HEK293T (cell line): ENCODE measurements around the gene EPHB3.

Source experiments
- CTCF ChIA-PET: fragments of 350-600 bp; formaldehyde crosslinking; extraction: SDS; loops from one replicate; lab custom pipeline; 2021; ENCODE audit warnings: antibody characterized with exemption, inconsistent platforms; lab: Yijun Ruan, JAX
- POLR2A ChIA-PET: fragments of 350-600 bp; formaldehyde crosslinking; extraction: SDS; loops from one replicate; lab custom pipeline; 2020; ENCODE audit warnings: antibody characterized with exemption, inconsistent platforms; lab: Yijun Ruan, JAX
- DNase-seq: peaks from one replicate; pipeline ENCODE4 v3.0.0; 2012; ENCODE audit warnings: mixed read lengths; ENCODE audit errors: extremely low spot score
- ARNT ChIP-seq: fragments of 450-650 bp; IDR thresholded peaks from 2 replicates; pipeline ENCODE4 v1.6.1; 2017; ENCODE audit warnings: mild to moderate bottlenecking
- BHLHE40 ChIP-seq: fragments of 450-650 bp; IDR thresholded peaks from 2 replicates; pipeline ENCODE4 v1.6.1; 2016; ENCODE audit warnings: mild to moderate bottlenecking, moderate library complexity, borderline replicate concordance
- CTBP1 ChIP-seq: fragments of 450-650 bp; IDR thresholded peaks from 2 replicates; pipeline ENCODE4 v1.6.1; 2016; ENCODE audit warnings: borderline replicate concordance
- ELF4 ChIP-seq: fragments of 450-650 bp; IDR thresholded peaks from 2 replicates; pipeline ENCODE4 v1.6.1; 2017; ENCODE audit warnings: antibody characterized with exemption
- FOXA1 ChIP-seq: fragments of 450-650 bp; IDR thresholded peaks from 2 replicates; pipeline ENCODE4 v1.6.1; 2016; ENCODE audit warnings: mild to moderate bottlenecking
- FOXK2 ChIP-seq: fragments of 450-650 bp; IDR thresholded peaks from 2 replicates; pipeline ENCODE4 v1.6.1; 2016; ENCODE audit warnings: mild to moderate bottlenecking
- FOXM1 ChIP-seq: fragments of 450-650 bp; IDR thresholded peaks from 2 replicates; pipeline ENCODE4 v1.6.1; 2017; ENCODE audit warnings: mild to moderate bottlenecking, borderline replicate concordance
- HDGF ChIP-seq: fragments of 450-650 bp; IDR thresholded peaks from 2 replicates; pipeline ENCODE4 v1.6.1; 2017; ENCODE audit warnings: antibody characterized with exemption, borderline replicate concordance
- L3MBTL2 ChIP-seq: fragments of 450-650 bp; conservative IDR thresholded peaks from 2 replicates; pipeline ENCODE4 v1.6.1; 2016; ENCODE audit warnings: mild to moderate bottlenecking
- LEF1 ChIP-seq: fragments of 450-650 bp; IDR thresholded peaks from 2 replicates; pipeline ENCODE4 v1.6.1; 2017; ENCODE audit warnings: mild to moderate bottlenecking, borderline replicate concordance
- NFRKB ChIP-seq: fragments of 450-650 bp; IDR thresholded peaks from 2 replicates; pipeline ENCODE4 v1.6.1; 2016; ENCODE audit warnings: mild to moderate bottlenecking, moderate library complexity
- PKNOX1 ChIP-seq: fragments of 450-650 bp; IDR thresholded peaks from 2 replicates; pipeline ENCODE4 v1.6.1; 2016
- SP1 ChIP-seq: fragments of 450-650 bp; IDR thresholded peaks from 2 replicates; pipeline ENCODE4 v1.6.1; 2017
- SUZ12 ChIP-seq: fragments of 450-650 bp; IDR thresholded peaks from 2 replicates; pipeline ENCODE4 v1.6.1; 2016; ENCODE audit warnings: mild to moderate bottlenecking
- TARDBP ChIP-seq: fragments of 450-650 bp; IDR thresholded peaks from 2 replicates; pipeline ENCODE4 v1.6.1; 2016
- ZNF384 ChIP-seq: fragments of 450-650 bp; IDR thresholded peaks from 2 replicates; pipeline ENCODE4 v1.6.1; 2016

EPHB3 gene

GRCh38 chr3:184561061-184561912 is at the start of gene EPHB3:
Gene EPHB3 (plus strand): TSS chr3:184561785. CDS start chr3:184562236, 451 bp downstream.
- DNase-seq = peak; percentile 94
- POLR2A ChIA-PET = interaction anchor here (0.6 to 1.7 kb wide), 13 partner anchors 10 to 864 kb away, joined by 3 to 13 read pairs (median 3); partner anchors contain the start of genes MAGEF1 and YEATS2
- TF ChIP-seq PKNOX1 (peak; percentile 98), L3MBTL2 (no peak)

DNA sequence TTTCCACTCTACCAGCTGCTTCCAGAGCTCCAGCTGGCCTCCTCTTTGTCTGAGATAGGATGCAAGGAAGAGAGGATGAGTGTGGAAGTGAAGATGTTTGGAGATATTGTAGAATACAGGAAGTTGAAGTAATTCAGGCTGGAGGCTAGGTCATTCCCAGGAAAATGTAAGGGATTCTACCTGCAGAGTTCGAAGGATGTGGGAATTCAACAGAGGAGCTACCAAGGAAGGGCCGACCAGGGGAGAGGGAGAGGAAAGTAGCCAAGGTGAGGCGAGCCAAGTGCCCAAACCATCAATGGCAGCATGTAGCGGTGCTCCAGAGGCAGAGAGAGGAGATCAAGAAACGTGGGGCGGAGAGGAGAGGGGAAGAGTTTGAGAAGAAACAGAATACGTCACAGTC is 49.0 kb upstream of the EPHB3 start:
- ChIA-PET CTCF (interaction anchor here (0.7 to 1.4 kb wide), 3 partner anchors 38 to 140 kb away, joined by 3 to 5 read pairs (median 3); no protein-coding TSS in a partner anchor), POLR2A (no interaction called here)
- no peak for DNase-seq
- no peak for TF ChIP-seq CTBP1
- no peak for TF ChIP-seq ARNT
- no peak for TF ChIP-seq FOXK2
- TF ChIP-seq ZNF384 = no peak
- TF ChIP-seq L3MBTL2 = no peak
- TF ChIP-seq LEF1 = no peak
- no peak for TF ChIP-seq PKNOX1
- TF ChIP-seq FOXA1 = no peak
- TF ChIP-seq FOXM1 = no peak
- no peak for TF ChIP-seq SUZ12
- TF ChIP-seq SP1 = no peak
- TF ChIP-seq BHLHE40 = no peak
- TF ChIP-seq ELF4 = no peak
- no peak for TF ChIP-seq NFRKB
- no peak for TF ChIP-seq TARDBP
- TF ChIP-seq HDGF = no peak

More at GRCh38 chr3:184561061-184561912, at the start of gene EPHB3:
- CTCF ChIA-PET = interaction anchor here (0.6 to 1.8 kb wide), 27 partner anchors 11 to 247 kb away, joined by 3 to 11 read pairs (median 5); no protein-coding TSS in a partner anchor

DNA sequence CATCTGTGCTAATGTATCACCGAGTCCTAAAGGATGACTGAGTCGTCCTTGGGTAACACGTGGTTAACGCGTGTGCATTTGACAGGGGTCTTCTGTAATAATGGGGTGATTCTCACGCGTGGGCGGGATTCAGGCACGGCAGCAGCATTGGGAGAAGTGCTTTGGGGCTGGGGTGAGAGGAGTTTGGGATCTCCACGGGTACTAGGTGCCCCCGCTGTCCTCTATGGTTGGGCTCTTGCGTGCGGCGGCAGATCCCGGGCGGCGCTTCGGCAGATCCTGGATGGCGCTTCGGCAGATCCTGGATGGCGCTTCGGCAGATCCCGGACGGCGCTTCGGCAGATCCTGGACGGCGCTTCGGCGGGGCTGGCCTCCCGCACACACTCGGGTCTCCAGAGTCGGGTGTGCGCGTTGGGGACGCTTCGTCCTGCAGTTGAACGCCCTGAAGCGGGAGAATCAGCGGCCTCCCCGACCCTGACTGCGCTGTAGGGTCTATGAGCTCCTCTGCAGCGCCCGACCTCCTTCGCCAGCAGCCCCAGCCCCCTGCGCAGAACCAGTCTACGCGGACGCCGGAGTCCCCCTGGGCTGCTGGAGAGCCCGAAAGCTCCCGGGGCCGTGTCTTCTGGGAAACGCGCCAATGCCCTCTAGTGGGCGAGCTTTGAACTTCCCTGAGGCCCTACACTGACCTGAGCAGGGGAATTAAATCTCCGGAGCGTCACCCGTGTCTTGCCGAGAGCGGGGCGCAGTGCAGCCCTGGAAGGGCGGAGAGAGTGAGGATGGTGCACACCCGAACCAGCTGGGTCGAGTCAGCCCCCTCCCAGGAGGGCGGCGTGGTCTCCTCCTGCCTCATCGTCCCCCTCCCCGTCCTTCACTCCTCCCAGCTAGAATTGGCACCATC is 48.1 kb upstream of the EPHB3 start:
- POLR2A ChIA-PET = no interaction called here
- CTCF ChIA-PET = interaction anchor here (0.5 to 2.7 kb wide), 13 partner anchors 8 to 142 kb away, joined by 3 to 19 read pairs (median 3); partner anchors contain the start of gene EPHB3
- peak; percentile 84 for DNase-seq
- TF ChIP-seq FOXA1 (no peak), L3MBTL2 (no peak), TARDBP (no peak), CTBP1 (no peak), SP1 (no peak), NFRKB (no peak), FOXM1 (no peak), BHLHE40 (no peak), LEF1 (no peak), HDGF (no peak), ELF4 (no peak), SUZ12 (no peak), ZNF384 (no peak), ARNT (no peak), PKNOX1 (no peak), FOXK2 (no peak)

DNA sequence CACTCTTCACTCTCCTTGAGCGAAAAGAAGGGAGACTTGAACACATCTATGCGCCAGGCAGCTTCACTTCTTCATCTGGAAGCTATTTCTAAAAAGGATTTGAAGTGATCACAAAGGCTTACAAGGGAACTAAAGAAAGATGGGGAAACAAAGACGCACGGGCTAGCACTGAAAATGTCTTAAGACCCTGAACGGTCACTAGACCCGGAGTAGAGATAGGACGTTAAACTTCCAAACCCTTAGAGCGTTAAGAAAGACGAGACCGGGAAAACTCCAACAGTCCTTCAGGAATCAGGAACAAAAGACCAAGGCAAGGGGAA is 47.5 kb upstream of the EPHB3 start:
- ChIA-PET CTCF (interaction anchor here (0.5 to 2.7 kb wide), 11 partner anchors 8 to 142 kb away, joined by 3 to 19 read pairs (median 3); partner anchors contain the start of gene EPHB3), POLR2A (no interaction called here)
- no peak for DNase-seq
- TF ChIP-seq TARDBP (no peak), NFRKB (no peak), HDGF (no peak), L3MBTL2 (no peak), BHLHE40 (no peak), ZNF384 (no peak), ELF4 (no peak)

DNA sequence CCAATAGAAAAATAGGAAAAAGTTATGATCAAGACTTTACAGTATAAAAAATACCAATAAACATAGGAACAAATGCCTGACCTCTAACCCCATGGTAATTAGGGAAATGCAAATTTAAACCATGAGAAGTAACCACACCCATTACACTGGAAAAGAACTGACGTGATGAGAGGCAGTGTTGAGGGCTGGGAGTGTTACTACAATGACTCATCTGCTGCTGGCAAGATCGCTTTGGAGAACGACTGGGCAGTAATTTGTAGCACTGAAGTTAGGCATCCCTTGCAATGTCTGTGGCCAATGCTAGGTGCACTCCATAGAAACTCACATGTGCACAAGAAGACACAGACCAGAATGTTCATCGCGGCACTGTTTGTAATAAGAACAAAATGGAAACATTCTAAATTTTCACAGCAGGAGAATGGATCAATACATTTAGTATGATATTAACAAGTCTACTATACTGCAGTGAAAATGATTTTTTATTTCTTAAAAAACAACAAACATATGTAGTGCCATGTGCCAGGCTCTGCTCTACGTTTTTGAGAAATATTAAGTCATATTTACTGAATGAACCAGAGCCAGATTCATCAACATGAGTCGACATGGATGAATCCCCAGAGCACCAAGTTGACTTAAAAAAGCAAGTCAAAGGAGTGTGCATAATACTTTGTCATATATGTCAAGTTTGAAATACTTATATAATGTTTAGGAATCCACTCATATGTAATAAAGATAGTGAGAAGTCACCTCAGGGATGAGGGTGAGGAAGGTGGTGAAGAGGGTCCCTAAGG is 37.6 kb upstream of the EPHB3 start:
- ChIA-PET POLR2A (no interaction called here), CTCF (no interaction called here)
- TF ChIP-seq FOXK2 = no peak
- DNase-seq = peak; percentile 30
